Stimulated activated CD4-positive, alpha-beta T cell treated with anti-CD3 and anti-CD28 coated beads, Interleukin-12 subunit alpha, Interleukin-12 subunit beta, amount 100 ng/mL, for 4 hours (primary cell): ENCODE measurements around the gene ZNFX1.

ENCODE experiments used
- DNase-seq: peaks from one replicate; pipeline ENCODE4 v3.0.0-alpha.2; 2020

The ZNFX1 gene

GRCh38 chr20:49291200-49291599 lies 13.3 kb upstream of the ZNFX1 start:
- no peak for DNase-seq

- DNase-seq, result no peak
Observed at GRCh38 chr20:49290608-49291191, 12.8 kb upstream of the ZNFX1 start.

- no peak for DNase-seq
Observed at GRCh38 chr20:49288784-49289696, 11.2 kb upstream of the ZNFX1 start.

- DNase-seq, result no peak
Observed at GRCh38 chr20:49288250-49288751, 10.4 kb upstream of the ZNFX1 start.

- no peak for DNase-seq
Observed at GRCh38 chr20:49287555-49288249, 9.8 kb upstream of the ZNFX1 start.

- DNase-seq, result no peak
Observed at GRCh38 chr20:49286689-49287551, 9.1 kb upstream of the ZNFX1 start.

GRCh38 chr20:49285813-49286494 lies 8.1 kb upstream of the ZNFX1 start:
- DNase-seq, result no peak

- DNase-seq, result no peak
Observed at GRCh38 chr20:49285233-49285668, 7.4 kb upstream of the ZNFX1 start.

GRCh38 chr20:49284818-49285217 lies 7.0 kb upstream of the ZNFX1 start:
- no peak for DNase-seq

GRCh38 chr20:49283703-49284625 lies 6.1 kb upstream of the ZNFX1 start:
- no peak for DNase-seq

GRCh38 chr20:49283176-49283702 lies 5.4 kb upstream of the ZNFX1 start:
- DNase-seq, result no peak

GRCh38 chr20:49282584-49283171 lies 4.8 kb upstream of the ZNFX1 start:
- DNase-seq, result no peak

GRCh38 chr20:49281913-49282467 lies 4.1 kb upstream of the ZNFX1 start:
- no peak for DNase-seq

- DNase-seq, result no peak
Observed at GRCh38 chr20:49281059-49281912, 3.4 kb upstream of the ZNFX1 start.

- DNase-seq, result no peak
Observed at GRCh38 chr20:49280463-49281058, 2.7 kb upstream of the ZNFX1 start.

- no peak for DNase-seq
Observed at GRCh38 chr20:49279677-49280462, 2.0 kb upstream of the ZNFX1 start.
